Activated T-helper 1 cell treated with Interleukin-2 at 50 U/mL for 16 hours (primary cell): ENCODE results near the gene PLEKHA5.
"Not testable (repeated sequence)": the region's sequence is repeated elsewhere in the genome, so short reads cannot be mapped to it uniquely, and the experiment has no call there.

Source experiments
- DNase-seq: peaks from one replicate; pipeline ENCODE4 v3.0.0-alpha.2; 2020; ENCODE audit warnings: low read depth

The PLEKHA5 gene

DNA sequence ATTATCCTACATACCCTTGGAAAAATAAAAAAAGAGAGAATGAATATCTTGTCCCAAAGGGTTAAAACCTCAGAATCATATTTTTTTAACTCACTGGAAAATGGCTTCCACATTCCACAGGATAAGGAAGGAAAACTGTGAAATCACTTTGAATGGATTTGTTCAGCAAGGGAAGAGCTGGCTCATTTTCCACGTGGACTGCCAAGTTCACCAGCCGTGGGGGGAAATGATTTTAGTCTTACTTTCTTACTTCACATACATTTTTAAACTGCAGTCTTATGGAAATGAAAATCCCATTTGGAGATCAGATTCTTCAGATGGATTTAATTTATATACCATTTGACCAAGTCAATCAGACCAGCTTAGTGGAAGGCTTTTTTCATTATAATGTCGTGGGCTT is 279.8 kb downstream of the PLEKHA5 start:
- DNase-seq: no peak

- no peak for DNase-seq
Measured at GRCh38 chr12:19410211-19410610, 280.7 kb downstream of the PLEKHA5 start.

DNA sequence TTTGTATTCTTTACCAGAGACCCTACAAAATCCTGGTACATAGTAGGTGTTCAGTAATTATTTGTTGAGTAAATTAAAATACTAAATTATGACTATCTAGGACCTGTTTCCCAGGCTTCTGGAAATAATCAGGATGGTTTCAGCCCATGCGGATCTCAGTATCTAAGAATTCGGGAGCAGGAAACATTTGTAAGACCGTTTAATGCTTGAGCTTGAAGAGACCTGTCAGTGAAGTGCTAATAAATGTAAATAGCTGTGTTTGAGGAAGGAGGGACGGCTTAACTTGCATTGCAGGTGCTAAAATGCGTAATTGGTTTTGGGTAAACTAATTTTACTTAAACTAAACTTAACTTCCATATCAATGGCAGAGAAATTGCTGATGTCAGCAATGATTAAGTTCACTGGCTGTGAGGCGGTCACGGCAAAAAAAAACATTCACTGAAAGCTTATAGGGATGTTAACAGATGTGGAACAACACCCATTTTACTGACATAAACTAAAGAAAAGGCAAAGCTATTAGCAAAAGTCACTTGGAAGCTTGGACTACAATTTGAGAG is 281.2 kb downstream of the PLEKHA5 start:
- DNase-seq: no peak

DNA sequence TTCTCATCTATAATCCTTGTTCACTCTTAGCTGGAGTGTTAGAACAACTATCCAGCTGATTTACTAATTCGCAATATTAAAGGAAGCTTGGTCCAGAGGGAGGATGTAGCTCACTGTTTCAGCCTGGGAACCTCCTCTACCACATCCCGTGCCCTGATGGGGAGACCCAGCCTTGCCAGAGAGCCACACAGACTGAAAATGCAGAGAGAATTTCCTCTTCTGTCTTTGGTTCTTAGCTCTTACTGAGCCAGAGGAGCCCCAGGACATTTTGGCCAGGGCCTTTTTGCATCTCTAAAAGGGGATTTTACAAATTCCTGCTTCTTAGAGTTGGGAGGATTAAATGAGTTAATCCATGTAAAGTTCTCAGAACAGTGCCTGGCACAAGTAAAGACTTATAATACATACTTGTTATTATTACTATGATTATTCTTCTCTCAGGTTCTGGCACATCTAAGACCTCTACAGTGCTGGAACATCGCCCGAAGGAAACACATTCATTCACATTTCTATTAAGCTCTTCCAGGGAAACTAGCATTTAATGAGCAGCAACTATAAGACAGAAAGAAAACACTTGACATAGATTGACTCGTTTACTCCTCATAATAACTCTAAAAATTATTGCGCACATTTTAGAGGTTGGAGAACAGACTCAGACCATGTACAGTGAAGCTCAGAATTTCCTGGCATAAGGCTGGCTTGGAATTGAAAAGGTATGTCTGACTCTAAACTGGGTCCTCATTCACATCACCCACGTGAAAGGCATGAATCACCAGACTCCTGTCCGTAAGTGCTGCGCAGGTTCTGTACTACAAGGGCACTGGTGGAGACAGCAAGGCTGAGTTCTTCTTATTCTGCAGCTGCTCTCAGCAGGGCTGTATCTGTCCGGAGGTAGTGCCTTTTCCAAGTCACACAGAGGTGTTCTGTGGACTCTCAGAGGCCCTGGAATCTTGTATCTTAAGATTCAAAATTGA is 282.0 kb downstream of the PLEKHA5 start:
- no peak for DNase-seq

DNA sequence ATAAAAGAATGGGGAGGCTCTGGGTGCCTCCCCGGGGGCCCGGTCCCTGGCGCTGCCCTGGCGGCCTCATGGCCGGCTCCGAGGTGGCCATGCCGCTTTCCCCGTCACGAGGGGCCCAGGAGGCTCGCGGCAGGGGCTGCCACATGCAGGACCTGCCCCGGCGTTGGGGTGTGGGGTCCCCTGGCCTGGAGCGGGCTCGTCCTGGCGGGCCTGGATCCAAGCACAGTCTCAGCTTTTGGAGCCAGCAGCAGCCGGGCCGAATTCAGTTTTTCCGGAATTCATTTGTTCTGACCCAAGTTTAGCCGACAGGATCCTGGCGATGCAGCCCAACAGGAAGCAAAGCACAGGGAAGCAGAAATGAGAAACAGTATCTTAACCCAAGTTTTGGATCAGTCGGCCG is 283.3 kb downstream of the PLEKHA5 start:
- no peak for DNase-seq

GRCh38 chr12:19413582-19413981 is 284.0 kb downstream of the PLEKHA5 start:
- not testable (repeated sequence) for DNase-seq

DNA sequence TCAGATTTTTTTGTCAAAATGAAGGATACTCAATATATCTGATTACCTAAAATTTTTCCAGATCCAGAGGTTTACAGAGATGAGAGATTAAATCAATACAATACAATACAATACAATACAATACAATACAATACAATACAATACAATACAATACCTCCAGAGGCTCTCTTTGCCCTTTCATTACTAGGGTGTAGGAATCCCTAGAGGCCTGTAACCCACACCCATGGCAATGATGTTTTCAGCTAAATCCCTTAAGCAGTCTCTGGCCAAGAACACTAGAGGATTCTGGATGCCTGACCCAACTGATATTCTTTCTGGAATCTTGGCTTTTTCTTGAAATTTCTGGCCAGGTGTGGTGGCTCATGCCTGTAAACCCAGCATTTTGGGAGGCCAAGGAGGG is 286.0 kb downstream of the PLEKHA5 start:
- DNase-seq: no peak

GRCh38 chr12:19419086-19419485 is 289.6 kb downstream of the PLEKHA5 start:
- no peak for DNase-seq

DNA sequence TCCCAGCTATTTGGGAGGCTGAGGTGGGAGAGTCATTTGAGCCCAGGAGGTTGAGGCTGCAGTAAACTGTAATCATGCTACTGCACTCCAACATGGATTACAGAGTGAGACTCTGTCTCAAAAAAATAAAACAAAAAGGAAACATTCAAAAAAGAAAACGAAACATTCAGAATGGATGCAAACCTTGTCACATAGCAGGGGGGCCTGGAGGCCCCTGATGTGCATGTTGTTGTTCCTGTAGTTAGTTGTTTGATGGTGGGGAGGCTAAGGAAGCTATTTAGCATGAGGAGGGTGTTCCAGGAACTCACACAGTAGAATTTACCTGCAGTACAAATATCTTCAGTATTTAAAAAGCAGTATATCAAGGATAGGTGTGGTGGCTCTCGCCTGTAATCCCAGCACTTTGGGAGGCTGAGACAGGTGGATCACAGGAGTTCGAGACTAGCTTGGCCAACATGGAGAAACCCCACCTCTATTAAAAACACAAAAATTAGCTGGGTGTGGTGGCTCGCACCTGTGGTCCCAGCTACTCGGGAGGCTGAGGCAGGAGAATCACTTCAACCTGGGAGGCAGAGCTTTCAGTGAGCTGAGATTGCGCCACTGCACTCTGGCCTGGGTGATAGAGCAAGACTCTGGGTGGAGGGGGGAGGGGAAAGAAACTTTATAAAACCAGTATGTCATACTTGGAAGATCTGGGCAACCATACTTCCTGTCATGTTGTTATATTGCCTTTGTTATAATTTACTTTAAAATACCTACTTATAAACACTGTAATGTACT is 292.2 kb downstream of the PLEKHA5 start:
- no peak for DNase-seq

DNA sequence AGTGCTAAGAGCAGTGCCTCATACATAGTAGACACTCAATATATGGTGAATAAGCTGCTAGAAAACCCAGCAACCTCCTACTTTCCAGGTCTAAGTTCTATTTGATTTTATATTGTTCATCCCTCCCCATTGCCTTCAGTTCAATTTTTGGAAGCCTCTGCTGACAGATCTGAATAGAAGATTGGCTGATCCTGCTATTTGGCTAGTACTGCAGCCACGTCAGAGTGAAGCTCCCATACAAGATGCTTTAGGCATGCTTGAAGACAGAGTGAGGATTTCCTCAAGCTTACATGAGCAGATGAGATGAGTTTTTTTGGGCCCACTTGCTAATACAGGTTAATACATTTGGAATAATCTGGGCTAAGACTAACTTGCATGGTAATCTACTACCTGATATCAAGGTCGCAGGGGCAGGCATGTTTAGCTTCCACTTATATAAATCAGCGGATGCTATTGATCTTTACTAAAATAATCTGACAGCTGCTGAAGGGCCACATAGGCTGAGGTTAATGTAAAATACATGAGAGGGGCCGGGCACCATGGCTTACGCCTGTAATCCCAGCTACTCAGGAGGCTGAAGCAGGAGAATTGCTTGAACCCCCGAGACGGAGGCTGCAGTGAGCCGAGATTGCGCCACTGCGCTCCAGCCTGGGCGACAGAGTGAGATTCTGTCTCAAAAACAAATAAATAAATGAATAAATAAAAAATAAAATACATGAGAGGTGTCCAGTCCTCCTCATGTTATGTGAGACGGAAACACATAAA is 293.8 kb downstream of the PLEKHA5 start:
- DNase-seq: no peak
